PC-3 (cell line): ENCODE measurements around the gene TEX11. TPM values are rescaled to one million over a fixed set of nuclear protein-coding genes. Genes with fewer than 3 reads are reported as not detected.
"Not testable (repeated sequence)": the region's sequence is repeated elsewhere in the genome, so short reads cannot be mapped to it uniquely, and the experiment has no call there.

Source experiments
- ATAC-seq: fragments of 200-7000 bp; cut with Tn5 transposase; 2 replicates; pipeline ENCODE4 v1.9.1; 2020; ENCODE audit warnings: mild to moderate bottlenecking, moderate library complexity
- BruUV-seq: library from RNA; stranded (reverse); fragments of 400-500 nt; replicated peaks from 2 replicates; lab custom pipeline; 2021; lab: Mats Ljungman, UMichigan
- CTCF ChIA-PET: fragments of 300-600 bp; sonication (Branson Sonifier 250); formaldehyde crosslinking; loops from one replicate; lab custom pipeline; 2022; ENCODE audit warnings: antibody characterized with exemption; lab: Charles Lee
- POLR2A ChIA-PET: fragments of 300-600 bp; sonication (Branson Sonifier 250); formaldehyde crosslinking; loops from one replicate; lab custom pipeline; 2022; ENCODE audit warnings: antibody characterized with exemption; ENCODE audit not compliant: unreplicated experiment; lab: Charles Lee
- DNase-seq: peaks from one replicate; pipeline ENCODE4 v3.0.0-alpha.2; 2015
- H2AFZ ChIP-seq: fragments of 300-600 bp; sonication (generic); 2 replicates; pipeline ENCODE4 v1.6.0; 2016; ENCODE audit warnings: antibody characterized with exemption, low read length
- H3F3A ChIP-seq: fragments of 300-600 bp; sonication (generic); one replicate; pipeline ENCODE4 v1.6.0; 2017; ENCODE audit warnings: antibody characterized with exemption, low read length, control low read depth, mild to moderate bottlenecking; ENCODE audit not compliant: unreplicated experiment
- H3K27ac ChIP-seq: fragments of 300-600 bp; sonication (generic); 2 replicates; pipeline ENCODE4 v1.5.1; 2016; ENCODE audit warnings: mild to moderate bottlenecking, low read length
- H3K27me3 ChIP-seq: fragments of 300-600 bp; sonication (generic); 2 replicates; pipeline ENCODE4 v1.6.1; 2016; ENCODE audit warnings: low read length, mixed read lengths
- H3K36me3 ChIP-seq: fragments of 300-600 bp; sonication (generic); 2 replicates; pipeline ENCODE4 v1.6.1; 2016; ENCODE audit warnings: low read depth, mixed run types, low read length, mixed read lengths
- H3K4me1 ChIP-seq: fragments of 300-600 bp; sonication (generic); 2 replicates; pipeline ENCODE4 v1.5.1; 2016; ENCODE audit warnings: low read length; ENCODE audit not compliant: insufficient read depth
- H3K4me2 ChIP-seq: fragments of 300-600 bp; sonication (generic); 2 replicates; pipeline ENCODE4 v1.6.0; 2016; ENCODE audit warnings: low read length
- H3K4me3 ChIP-seq: fragments of 300-600 bp; sonication (generic); 2 replicates; pipeline ENCODE4 v1.5.1; 2016; ENCODE audit warnings: mild to moderate bottlenecking, low read length, mixed read lengths
- H3K79me2 ChIP-seq: fragments of 300-600 bp; sonication (generic); 2 replicates; pipeline ENCODE4 v1.6.1; 2017; ENCODE audit warnings: low read length, mixed read lengths
- H3K9ac ChIP-seq: fragments of 300-600 bp; sonication (generic); 2 replicates; pipeline ENCODE4 v1.6.0; 2016; ENCODE audit warnings: mild to moderate bottlenecking, low read length
- H3K9me2 ChIP-seq: fragments of 300-600 bp; sonication (generic); replicated peaks from 2 replicates; pipeline ENCODE4 v1.6.1; 2016; ENCODE audit warnings: mixed run types, low read length, mixed read lengths
- H3K9me3 ChIP-seq: fragments of 300-600 bp; sonication (generic); 2 replicates; pipeline ENCODE4 v1.6.1; 2016; ENCODE audit warnings: low read length, mixed read lengths
- H4K20me1 ChIP-seq: fragments of 300-600 bp; sonication (generic); 2 replicates; pipeline ENCODE4 v1.6.1; 2016; ENCODE audit warnings: low read length, mixed read lengths
- EZH2 ChIP-seq: fragments of 300-600 bp; sonication (generic); IDR thresholded peaks from one replicate; pipeline ENCODE4 v1.6.1; 2017; ENCODE audit warnings: antibody characterized with exemption, mild to moderate bottlenecking, low read length; ENCODE audit not compliant: unreplicated experiment
- EZH2phosphoT487 ChIP-seq: fragments of 300-600 bp; sonication (generic); IDR thresholded peaks from 2 replicates; pipeline ENCODE4 v1.6.1; 2018; ENCODE audit warnings: mild to moderate bottlenecking, antibody characterized with exemption, low read length, borderline replicate concordance
- intact Hi-C: fragments of 100-400 bp; cut with micrococcal nuclease; formaldehyde crosslinking; loops from 2 replicates; pipeline ENCODE4 v1.9.0; 2023
- total RNA-seq: library from RNA; depleted of rRNA; stranded (reverse); fragments of >200 nt; gene quantifications from 2 replicates; pipeline ENCODE4 v1.2.3, GENCODE V29; 2014
- TF ChIP-seq, protein P1 (sequence below): fragments of 300-600 bp; sonication (generic); conservative IDR thresholded peaks from 2 replicates; pipeline ENCODE4 v1.5.1; 2017; ENCODE audit warnings: antibody characterized with exemption, low read depth, mild to moderate bottlenecking, low read length

TEX11 gene
- total RNA-seq, 1 experiment from 2014 or later: not detected

DNA sequence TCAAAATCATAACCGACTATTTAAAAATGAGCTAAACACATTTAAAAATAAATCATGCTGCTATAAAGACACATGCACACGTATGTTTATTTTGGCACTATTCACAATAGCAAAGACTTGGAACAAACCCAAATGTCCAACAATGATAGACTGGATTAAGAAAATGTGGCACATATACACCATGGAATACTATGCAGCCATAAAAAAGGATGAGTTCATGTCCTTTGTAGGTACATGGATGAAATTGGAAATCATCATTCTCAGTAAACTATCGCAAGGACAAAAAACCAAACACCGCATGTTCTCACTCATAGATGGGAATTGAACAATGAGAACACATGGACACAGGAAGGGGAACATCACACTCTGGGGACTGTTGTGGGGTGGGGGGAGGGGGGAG, 251.0 kb downstream of the TEX11 start:
- H3K36me3 ChIP-seq, H3K4me3 ChIP-seq, H3F3A ChIP-seq, H3K27ac ChIP-seq, H3K4me2 ChIP-seq, H3K9me2 ChIP-seq, BruUV-seq, H3K4me1 ChIP-seq, H3K9me3 ChIP-seq, intact Hi-C loops, CTCF ChIA-PET, ATAC-seq, H3K9ac ChIP-seq, H3K79me2 ChIP-seq, H3K27me3 ChIP-seq, H4K20me1 ChIP-seq, H2AFZ ChIP-seq, POLR2A ChIA-PET, DNase-seq: not testable (repeated sequence)

DNA sequence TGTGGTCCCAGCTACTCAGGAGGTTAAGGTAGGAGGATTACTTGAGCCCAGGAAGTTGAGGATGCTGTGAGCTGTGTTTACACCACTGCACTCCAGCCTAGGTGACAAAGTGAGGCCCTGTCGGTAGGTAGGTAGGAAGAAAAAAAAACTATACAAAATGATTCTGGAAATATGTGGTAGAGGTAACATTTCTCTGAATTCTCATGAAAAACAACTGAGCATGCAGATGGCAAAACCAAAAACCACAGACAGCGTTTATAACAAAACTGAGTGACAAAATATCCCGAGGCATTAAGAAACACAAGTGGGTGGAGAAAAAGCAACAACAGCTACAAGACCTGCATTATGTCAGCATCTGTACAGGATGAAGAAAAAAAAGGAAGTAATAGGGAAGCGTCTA, 252.2 kb downstream of the TEX11 start:
- Histone ChIP-seq H4K20me1 (no peaks in the 10 kb centered on the region), H3K4me1 (no peaks in the 10 kb centered on the region), H3K4me3 (no peak overlapping the region), H3F3A (no peaks in the 10 kb centered on the region), H3K9me3 (no peaks in the 10 kb centered on the region), H2AFZ (no peak overlapping the region), H3K27me3 (peaks cover 11% of the 10 kb centered on the region), H3K36me3 (no peaks in the 10 kb centered on the region), H3K27ac (no peak overlapping the region), H3K9me2 (no peaks in the 10 kb centered on the region), H3K4me2 (no peak overlapping the region), H3K9ac (no peak overlapping the region), H3K79me2 (no peaks in the 10 kb centered on the region)
- TF ChIP-seq, protein P1, sequence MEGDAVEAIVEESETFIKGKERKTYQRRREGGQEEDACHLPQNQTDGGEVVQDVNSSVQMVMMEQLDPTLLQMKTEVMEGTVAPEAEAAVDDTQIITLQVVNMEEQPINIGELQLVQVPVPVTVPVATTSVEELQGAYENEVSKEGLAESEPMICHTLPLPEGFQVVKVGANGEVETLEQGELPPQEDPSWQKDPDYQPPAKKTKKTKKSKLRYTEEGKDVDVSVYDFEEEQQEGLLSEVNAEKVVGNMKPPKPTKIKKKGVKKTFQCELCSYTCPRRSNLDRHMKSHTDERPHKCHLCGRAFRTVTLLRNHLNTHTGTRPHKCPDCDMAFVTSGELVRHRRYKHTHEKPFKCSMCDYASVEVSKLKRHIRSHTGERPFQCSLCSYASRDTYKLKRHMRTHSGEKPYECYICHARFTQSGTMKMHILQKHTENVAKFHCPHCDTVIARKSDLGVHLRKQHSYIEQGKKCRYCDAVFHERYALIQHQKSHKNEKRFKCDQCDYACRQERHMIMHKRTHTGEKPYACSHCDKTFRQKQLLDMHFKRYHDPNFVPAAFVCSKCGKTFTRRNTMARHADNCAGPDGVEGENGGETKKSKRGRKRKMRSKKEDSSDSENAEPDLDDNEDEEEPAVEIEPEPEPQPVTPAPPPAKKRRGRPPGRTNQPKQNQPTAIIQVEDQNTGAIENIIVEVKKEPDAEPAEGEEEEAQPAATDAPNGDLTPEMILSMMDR: no peak
- TF ChIP-seq EZH2: no peak
- TF ChIP-seq EZH2phosphoT487: no peak
- intact Hi-C loops: no loop called here
- BruUV-seq: no TSS peak
- POLR2A ChIA-PET: no interaction called here
- no peak for DNase-seq
- CTCF ChIA-PET: no interaction called here
- ATAC-seq: no peak

DNA sequence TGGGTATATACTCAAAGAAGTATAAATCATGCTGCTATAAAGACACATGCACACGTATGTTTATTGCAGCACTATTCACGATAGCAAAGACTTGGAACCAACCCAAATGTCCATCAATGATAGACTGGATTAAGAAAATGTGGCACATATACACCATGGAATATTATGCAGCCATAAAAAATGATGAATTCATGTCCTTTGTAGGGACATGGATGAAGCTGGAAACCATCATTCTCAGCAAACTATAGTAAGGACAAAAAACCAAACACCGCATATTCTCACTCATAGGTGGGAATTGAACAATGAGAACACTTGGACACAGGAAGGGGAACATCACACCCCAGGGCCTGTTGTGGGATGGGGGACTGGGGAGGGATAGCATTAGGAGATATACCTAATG, 260.6 kb downstream of the TEX11 start:
- H3K79me2 ChIP-seq, H3F3A ChIP-seq, H3K4me3 ChIP-seq, intact Hi-C loops, H2AFZ ChIP-seq, H3K9me3 ChIP-seq, H3K9ac ChIP-seq, H3K36me3 ChIP-seq, CTCF ChIA-PET, H3K4me2 ChIP-seq, BruUV-seq, H3K9me2 ChIP-seq, H4K20me1 ChIP-seq, ATAC-seq, H3K27ac ChIP-seq, H3K4me1 ChIP-seq, DNase-seq, POLR2A ChIA-PET: not testable (repeated sequence)
- peaks cover 11% of the 10 kb centered on the region for H3K27me3 ChIP-seq

DNA sequence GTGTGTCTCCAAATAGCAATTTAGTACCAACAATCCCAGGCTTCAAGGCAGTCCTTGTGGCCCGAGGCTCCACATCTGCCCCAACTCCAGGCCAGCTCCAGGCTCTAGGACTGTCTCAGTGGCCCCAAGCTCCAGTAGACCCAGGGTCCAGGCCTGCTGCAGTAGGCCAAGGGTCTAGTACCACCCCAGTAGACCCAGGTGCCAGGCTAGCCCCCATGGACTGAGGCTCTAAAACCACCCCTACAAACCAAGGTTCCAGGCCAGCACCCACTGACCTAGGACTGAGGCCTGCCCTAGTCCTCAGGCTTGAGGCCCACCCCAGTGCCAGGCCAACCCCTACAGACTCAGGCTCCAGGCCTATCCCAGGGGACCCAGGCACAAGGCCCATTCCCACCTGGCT, 272.3 kb downstream of the TEX11 start:
- no peaks in the 10 kb centered on the region for H3K79me2 ChIP-seq
- no peak overlapping the region for H2AFZ ChIP-seq
- CTCF ChIA-PET: no interaction called here
- POLR2A ChIA-PET: no interaction called here
- DNase-seq (no peak), ATAC-seq (no peak)
- no TSS peak for BruUV-seq
- H3K9me2 ChIP-seq: no peaks in the 10 kb centered on the region
- H3K27me3 ChIP-seq: no peaks in the 10 kb centered on the region
- TF ChIP-seq EZH2 (no peak), EZH2phosphoT487 (no peak)
- TF ChIP-seq, protein P1: no peak
- H3K4me2 ChIP-seq: no peak overlapping the region
- no peaks in the 10 kb centered on the region for H4K20me1 ChIP-seq
- no peaks in the 10 kb centered on the region for H3K36me3 ChIP-seq
- H3K4me3 ChIP-seq: no peak overlapping the region
- no peaks in the 10 kb centered on the region for H3K9me3 ChIP-seq
- no peak overlapping the region for H3K9ac ChIP-seq
- no peaks in the 10 kb centered on the region for H3K4me1 ChIP-seq
- no peaks in the 10 kb centered on the region for H3F3A ChIP-seq
- H3K27ac ChIP-seq: no peak overlapping the region
- intact Hi-C loops: no loop called here
